ENCODE results near the gene ZMYM2. TPM values are rescaled to one million over a fixed set of nuclear protein-coding genes. Genes with fewer than 3 reads are reported as not detected.

ZMYM2 gene
- polyA plus RNA-seq, 2 of the 4 experiments (the other 2 are of a cell fraction), result 21.7 to 56.7 TPM

- no peak overlapping the region for H3K27ac ChIP-seq
- FAIRE-seq (no peak), ATAC-seq (no peak), DNase-seq (ENCODE audit: low read depth in 1 of 2, low spot score in 1 of 2) (no peak)
- no peak for TF ChIP-seq MYC (IDR thresholded peaks at IDR 0.05; ENCODE audit: borderline replicate concordance, low read length)
- no peak for TF ChIP-seq FOSL2 (IDR thresholded peaks at IDR 0.05)
- TF ChIP-seq FOSL2 (CRISPR knock-in tag; IDR thresholded peaks at IDR 0.05), result no peak
- no peak for TF ChIP-seq MAFK (IDR thresholded peaks at IDR 0.05; ENCODE audit: partially characterized antibody)
- no peak for TF ChIP-seq ZNF302 (CRISPR knock-in tag; IDR thresholded peaks at IDR 0.05)
- TF ChIP-seq CTCF (IDR thresholded peaks at IDR 0.05), result no peak
- no peak for TF ChIP-seq HDAC2 (IDR thresholded peaks at IDR 0.05)
- TF ChIP-seq CBX2 (IDR thresholded peaks at IDR 0.05; ENCODE audit: borderline replicate concordance, low read depth), result no peak
- TF ChIP-seq PHF8 (IDR thresholded peaks at IDR 0.05; ENCODE audit: borderline replicate concordance, low read depth), result no peak
- TF ChIP-seq, protein P1, sequence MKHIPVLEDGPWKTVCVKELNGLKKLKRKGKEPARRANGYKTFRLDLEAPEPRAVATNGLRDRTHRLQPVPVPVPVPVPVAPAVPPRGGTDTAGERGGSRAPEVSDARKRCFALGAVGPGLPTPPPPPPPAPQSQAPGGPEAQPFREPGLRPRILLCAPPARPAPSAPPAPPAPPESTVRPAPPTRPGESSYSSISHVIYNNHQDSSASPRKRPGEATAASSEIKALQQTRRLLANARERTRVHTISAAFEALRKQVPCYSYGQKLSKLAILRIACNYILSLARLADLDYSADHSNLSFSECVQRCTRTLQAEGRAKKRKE (CRISPR knock-in tag; IDR thresholded peaks at IDR 0.05; ENCODE audit: low read depth), result no peak
- no peak for TF ChIP-seq JUNB (IDR thresholded peaks at IDR 0.05)
- no peak for TF ChIP-seq NFE2L2 (conservative IDR thresholded peaks at IDR 0.05; ENCODE audit: low read length)
- no peak for TF ChIP-seq HES2 (IDR thresholded peaks at IDR 0.05)
- no peak for TF ChIP-seq EHMT2 (IDR thresholded peaks at IDR 0.05; ENCODE audit: low read depth)
- TF ChIP-seq KDM1A (IDR thresholded peaks at IDR 0.05; ENCODE audit: low read depth), result no peak
- no peak for TF ChIP-seq CHD2 (IDR thresholded peaks at IDR 0.05; ENCODE audit: low read length, partially characterized antibody)
- H3K9me3 ChIP-seq, result no peaks in the 10 kb centered on the region
- ChIA-PET POLR2A (no interaction called here), CTCF (interaction anchor here (1.5 kb wide), 1 partner anchor 16 kb away, joined by 8 read pairs; no protein-coding TSS in a partner anchor)
- no peak overlapping the region for H3K4me3 ChIP-seq
- no peaks in the 10 kb centered on the region; the same call in 2 of the 3 replicates for H3K4me1 ChIP-seq
- H3K4me2 ChIP-seq, result no peak overlapping the region
- WGBS (ENCODE audit: missing lambda C conversion rate), result 88% methylated on average over 5 of the region's 5 CpGs
Measured at GRCh38 chr13:20000062-20000552, 41.6 kb downstream of the ZMYM2 start.

DNA sequence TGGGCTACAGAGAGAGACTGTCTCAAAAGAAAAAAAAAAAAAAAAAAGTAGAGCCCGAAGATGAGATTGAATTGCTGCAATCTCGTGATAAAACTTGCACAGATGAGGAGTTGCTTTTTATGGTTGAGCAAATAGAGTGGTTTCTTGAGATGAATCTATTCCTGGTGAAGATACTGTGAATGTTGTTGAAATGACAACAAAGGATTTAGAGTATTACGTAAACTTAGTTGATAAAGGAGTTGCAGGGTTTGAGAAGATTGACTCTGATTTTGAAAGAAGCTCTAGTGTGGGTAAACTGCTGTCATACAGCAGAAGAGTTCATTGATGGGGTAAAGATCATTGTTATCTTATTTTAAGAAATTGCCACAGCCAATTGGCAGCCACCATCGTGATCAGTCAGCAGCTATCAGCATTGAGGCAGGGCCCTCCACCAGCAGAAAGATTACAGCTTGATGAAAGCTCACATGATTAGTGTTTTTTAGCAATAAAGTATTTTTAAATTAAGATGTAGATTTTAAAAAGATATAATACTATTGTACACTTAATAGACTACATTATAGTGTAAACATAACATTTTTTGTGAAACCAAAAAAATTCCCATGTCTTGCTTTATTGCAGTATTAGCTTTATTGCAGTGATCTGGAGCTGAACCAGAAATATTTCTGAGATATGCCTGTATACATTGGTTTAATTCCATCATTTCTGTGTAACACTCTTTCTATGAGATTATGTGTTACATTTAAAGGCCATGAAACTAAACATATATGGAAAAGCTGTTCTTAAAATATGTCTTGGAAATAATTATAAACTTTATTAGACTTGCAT lies 43.1 kb downstream of the ZMYM2 start:
- Histone ChIP-seq H3K27ac (no peak overlapping the region), H3K4me3 (no peak overlapping the region), H3K9me3 (no peaks in the 10 kb centered on the region), H3K4me1 (peaks cover 4% of the 10 kb centered on the region; the same call in 2 of the 3 replicates), H3K4me2 (no peak overlapping the region)
- DNase-seq (ENCODE audit: low read depth in 1 of 2, low spot score in 1 of 2), result no peak
- ChIA-PET POLR2A (no interaction called here), CTCF (interaction anchor here (1.5 kb wide), 1 partner anchor 17 kb away, joined by 8 read pairs; no protein-coding TSS in a partner anchor)
- 83% methylated on average over 4 of the region's 4 CpGs for WGBS (ENCODE audit: missing lambda C conversion rate)
- no peak for TF ChIP-seq ZC3H11A (IDR thresholded peaks at IDR 0.05)
- no peak for TF ChIP-seq RNF2 (IDR thresholded peaks at IDR 0.05; ENCODE audit: borderline replicate concordance, low read depth)
- TF ChIP-seq GATA3 (IDR thresholded peaks at IDR 0.05; ENCODE audit: borderline replicate concordance), result no peak
- no peak for TF ChIP-seq HOXA7 (CRISPR knock-in tag; IDR thresholded peaks at IDR 0.05)
- TF ChIP-seq CHD2 (IDR thresholded peaks at IDR 0.05; ENCODE audit: low read length, partially characterized antibody), result no peak
- no peak for ATAC-seq
- FAIRE-seq, result no peak

GRCh38 chr13:20002787-20003186 lies 44.3 kb downstream of the ZMYM2 start:
- WGBS (ENCODE audit: missing lambda C conversion rate), result 89% methylated on average over 3 of the region's 3 CpGs
- Histone ChIP-seq H3K4me1 (peaks cover 4% of the 10 kb centered on the region; the same call in 2 of the 3 replicates), H3K9me3 (no peaks in the 10 kb centered on the region), H3K4me3 (no peak overlapping the region), H3K4me2 (no peak overlapping the region), H3K27ac (no peak overlapping the region)
- DNase-seq (ENCODE audit: low read depth in 1 of 2, low spot score in 1 of 2), result no peak
- FAIRE-seq, result no peak
- ChIA-PET POLR2A (no interaction called here), CTCF (interaction anchor here (0.7 kb wide), 1 partner anchor 116 kb away, joined by 3 read pairs; no protein-coding TSS in a partner anchor)
- no peak for ATAC-seq
- TF ChIP-seq ESRRA (IDR thresholded peaks at IDR 0.05; ENCODE audit: borderline replicate concordance, low read length), result no peak
- TF ChIP-seq BHLHE40 (IDR thresholded peaks at IDR 0.05; ENCODE audit: low read depth, low read length), result no peak
- no peak for TF ChIP-seq MAX (IDR thresholded peaks at IDR 0.05)
- TF ChIP-seq GATA3 (IDR thresholded peaks at IDR 0.05; ENCODE audit: borderline replicate concordance), result no peak
- no peak for TF ChIP-seq CBX8 (IDR thresholded peaks at IDR 0.05)
- TF ChIP-seq ZC3H11A (IDR thresholded peaks at IDR 0.05), result no peak
- no peak for TF ChIP-seq POLR2AphosphoS2 (conservative IDR thresholded peaks at IDR 0.05; ENCODE audit: low read length)
- TF ChIP-seq NR3C1 (IDR thresholded peaks at IDR 0.05), result no peak
- no peak for TF ChIP-seq FOSL2 (IDR thresholded peaks at IDR 0.05)
- no peak for TF ChIP-seq FOSL2 (CRISPR knock-in tag; IDR thresholded peaks at IDR 0.05)
- no peak for TF ChIP-seq BCL3 (IDR thresholded peaks at IDR 0.05)
- no peak for TF ChIP-seq NFE2L2 (conservative IDR thresholded peaks at IDR 0.05; ENCODE audit: low read length)
- TF ChIP-seq HES2 (IDR thresholded peaks at IDR 0.05), result no peak

All from A549 (cell line).